IPS DF 4.7 (cell line): ENCODE data around the gene GRAMD1B.
A peak's percentile ranks its signal among the peaks of the same experiment; 100 is the strongest.
"Not testable (repeated sequence)": the region's sequence is repeated elsewhere in the genome, so short reads cannot be mapped to it uniquely, and the experiment has no call there.

Experiments used
- DNase-seq: peaks from one replicate; pipeline ENCODE4 v3.0.0-alpha.2; 2013; ENCODE audit warnings: low spot score; ENCODE audit errors: extremely low read depth

GRAMD1B gene

DNA sequence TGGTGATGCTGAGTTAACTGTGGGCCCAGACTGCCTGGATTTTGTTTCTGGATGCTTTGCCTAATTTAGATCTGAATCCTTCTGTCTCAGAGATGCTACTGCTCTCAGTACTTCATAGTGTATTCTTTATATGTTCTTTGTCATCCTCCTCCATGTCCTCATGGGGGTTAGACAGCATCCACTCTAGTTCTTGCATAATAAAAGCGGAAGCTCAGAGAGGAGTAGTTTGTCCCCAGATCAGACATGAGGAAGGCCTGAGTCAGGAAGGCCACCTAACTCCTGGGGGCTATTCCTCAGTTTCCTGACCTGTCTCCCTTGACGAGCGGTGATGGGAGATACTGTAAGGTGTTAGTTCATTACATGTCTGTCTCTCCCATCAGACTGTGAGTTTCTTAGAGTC is 134.2 kb downstream of the GRAMD1B start:
- no peak for DNase-seq

DNA sequence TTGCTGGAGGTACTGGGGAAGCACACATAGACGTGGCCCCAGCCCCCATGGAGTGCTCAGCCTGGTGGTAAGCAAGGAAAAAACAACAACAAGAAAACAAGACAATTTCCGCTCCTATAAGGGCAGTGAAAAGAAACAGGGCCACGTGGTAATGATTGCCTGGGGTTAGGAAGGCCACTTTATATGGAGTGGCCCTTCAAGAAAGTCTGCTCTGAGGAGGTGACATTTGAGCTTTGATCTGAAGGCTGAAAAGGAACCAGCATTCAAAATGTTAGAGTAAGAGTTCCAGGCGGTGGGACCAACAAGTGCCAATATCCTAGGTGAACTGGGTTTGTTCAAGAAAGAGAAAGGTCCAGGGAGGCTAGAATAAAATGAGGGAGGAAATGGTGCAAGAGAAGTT is 136.8 kb downstream of the GRAMD1B start:
- no peak for DNase-seq

DNA sequence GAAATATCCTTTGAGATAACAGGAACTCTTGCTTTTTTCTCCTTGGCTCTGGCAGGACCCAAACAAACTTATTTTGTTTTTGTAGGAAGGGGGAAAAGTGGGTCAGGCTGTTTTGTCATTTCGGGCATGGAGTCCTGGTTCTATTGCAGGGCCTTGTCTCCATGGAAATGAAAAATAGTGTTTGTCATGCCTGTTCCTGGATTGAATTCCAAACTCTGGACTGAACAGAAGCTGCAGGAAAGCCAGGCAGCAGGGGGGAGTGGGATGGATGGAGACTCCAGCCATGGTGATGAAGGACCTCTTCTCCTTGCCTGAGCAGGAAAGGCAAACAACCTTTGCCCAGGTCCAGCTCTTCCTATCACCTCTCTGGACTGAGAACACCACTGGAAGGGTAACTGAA is 137.4 kb downstream of the GRAMD1B start:
- no peak for DNase-seq

DNA sequence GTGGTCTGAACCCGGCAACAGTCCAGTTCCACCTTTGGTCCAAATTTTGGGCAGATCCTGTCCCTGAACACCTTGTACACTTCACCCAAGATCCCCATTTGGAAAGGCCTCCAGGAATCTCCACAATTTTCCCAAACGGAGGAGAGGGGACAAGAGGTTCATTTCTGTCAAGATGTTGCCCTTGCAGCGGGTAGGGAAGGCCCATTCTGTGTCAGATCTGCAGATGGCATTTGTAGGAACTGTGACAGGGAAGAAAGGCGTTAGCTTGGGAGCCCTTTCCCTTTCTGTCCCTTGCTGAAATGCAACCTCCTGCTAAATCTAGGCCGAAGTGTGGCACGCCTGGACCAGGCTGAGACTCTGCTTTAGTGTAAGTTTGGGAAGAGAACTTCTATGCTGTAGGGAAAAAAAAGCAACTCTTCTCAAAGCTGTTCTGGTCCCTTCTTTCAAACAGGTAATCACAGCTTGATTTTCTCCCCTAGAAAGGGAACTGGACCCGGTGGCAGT is 138.3 kb downstream of the GRAMD1B start:
- no peak for DNase-seq

DNA sequence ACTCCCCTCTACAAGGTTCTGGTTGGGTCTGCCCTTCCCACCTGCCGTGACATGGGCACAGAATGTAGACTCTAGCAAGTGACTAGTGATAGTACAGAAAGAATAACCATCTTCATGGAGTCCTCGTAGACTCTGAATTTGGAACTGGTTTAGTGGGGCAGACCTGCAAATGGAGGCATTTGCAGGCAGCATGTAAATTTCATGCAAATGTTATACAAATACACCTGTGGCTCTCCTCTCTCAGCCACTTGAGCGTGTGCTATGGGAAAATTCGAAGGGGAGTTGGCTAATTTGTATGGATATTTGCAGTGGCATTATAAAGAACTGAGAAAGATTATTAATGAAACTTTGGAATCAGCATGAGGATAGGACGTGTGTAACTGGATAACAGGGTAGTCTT is 139.3 kb downstream of the GRAMD1B start:
- DNase-seq: no peak

DNA sequence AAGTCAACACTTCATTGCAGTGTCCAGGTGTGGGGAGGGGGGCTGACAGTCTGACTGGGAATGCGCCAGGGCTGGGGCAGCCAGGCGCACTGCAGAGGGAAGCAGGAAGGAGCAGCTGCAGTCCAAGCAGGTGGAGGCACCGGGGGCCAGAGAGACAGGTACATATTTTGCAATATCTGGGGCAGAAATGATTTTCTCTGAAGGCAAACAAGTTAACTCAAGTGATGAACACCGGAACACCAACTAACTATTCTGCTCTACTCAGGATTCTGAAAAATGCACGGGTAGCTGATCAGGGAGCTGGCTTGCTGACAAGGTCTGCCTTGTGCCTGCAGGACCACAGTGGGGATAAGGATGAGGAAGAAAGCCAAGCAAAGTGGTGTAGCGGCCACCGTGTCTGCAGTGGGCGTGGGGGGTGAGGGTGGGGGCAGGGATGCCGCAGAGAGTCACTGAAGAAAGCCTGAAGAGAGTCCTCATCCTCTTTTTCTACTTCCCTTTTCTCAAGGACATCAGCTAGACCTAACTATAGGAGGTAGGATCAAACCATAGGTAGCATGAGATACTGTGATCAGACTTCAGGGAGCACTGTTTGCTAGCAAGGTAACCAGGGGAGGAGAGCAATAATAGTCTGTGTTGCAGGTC is 141.0 kb downstream of the GRAMD1B start:
- DNase-seq: no peak

DNA sequence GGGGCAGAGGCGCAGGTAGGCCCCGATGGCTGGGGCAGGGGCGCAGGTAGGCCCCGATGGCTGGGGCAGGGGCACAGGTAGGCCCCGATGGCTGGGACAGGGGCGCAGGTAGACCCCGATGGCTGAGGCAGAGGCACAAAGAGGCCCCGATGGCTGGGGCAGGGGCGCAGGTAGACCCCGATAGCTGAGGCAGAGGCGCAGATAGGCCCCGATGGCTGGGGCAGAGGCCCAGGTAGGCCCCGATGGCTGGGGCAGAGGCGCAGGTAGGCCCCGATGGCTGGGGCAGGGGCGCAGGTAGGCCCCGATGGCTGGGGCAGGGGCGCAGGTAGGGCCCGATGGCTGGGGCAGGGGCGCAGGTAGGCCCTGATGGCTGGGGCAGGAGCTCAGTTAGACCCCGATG is 142.7 kb downstream of the GRAMD1B start:
- not testable (repeated sequence) for DNase-seq

DNA sequence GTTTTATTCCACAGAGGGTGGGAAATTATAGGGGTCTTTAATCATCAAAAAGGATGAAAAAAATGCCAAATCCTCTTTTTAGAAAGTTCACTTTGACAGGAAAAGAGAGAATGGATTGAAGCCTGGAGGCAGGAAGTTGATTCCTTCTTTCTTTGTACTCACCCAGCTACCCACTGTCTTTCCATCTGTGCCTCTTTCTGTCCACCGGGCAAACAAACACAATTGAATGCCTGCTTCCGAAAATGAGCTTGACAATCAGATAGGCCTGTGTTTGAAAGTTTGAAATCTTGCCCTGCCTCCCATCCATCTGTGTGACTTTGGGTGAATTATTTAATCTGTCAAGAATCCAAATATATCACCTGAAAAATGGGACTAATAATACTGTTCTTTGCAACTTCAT is 143.2 kb downstream of the GRAMD1B start:
- no peak for DNase-seq

DNA sequence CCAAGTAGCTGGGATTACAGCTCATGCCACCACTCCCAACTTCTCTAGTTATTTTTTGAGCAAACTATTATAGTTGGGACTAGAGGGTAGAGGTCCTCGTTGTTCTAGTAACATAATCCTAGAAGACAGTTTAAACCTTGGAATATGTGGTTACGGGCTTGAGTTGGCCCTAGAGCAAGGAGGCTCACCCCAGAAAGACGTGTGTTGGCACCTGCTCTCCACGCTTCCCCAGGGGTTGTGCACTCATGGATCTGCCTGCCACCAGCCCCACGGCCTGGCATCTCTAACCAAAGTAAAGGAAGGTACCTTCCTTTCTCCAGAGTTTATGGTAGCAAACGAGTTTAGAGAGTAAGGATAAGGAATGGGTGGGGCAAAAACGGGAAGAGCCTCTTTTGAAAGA is 145.4 kb downstream of the GRAMD1B start:
- no peak for DNase-seq

DNA sequence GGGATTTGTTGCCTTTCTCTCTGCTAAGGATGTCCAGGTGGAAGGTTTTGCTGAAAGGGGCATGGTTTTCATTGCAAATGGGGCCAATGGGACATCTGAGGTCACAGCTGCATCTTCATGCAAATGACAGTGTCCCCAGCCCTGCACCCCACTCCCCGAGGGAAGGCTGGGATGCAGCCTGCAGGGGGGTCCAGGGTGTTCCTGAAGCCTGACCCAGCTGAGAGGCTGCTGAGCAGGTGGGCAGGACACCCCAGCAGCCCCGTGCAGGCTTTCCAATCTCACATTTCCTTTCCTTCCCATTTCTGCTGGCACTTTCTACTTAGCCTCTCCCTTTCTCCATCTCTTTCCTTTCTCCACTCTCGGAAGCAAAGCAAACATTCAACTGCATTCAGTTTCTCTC is 146.0 kb downstream of the GRAMD1B start:
- DNase-seq: no peak

DNA sequence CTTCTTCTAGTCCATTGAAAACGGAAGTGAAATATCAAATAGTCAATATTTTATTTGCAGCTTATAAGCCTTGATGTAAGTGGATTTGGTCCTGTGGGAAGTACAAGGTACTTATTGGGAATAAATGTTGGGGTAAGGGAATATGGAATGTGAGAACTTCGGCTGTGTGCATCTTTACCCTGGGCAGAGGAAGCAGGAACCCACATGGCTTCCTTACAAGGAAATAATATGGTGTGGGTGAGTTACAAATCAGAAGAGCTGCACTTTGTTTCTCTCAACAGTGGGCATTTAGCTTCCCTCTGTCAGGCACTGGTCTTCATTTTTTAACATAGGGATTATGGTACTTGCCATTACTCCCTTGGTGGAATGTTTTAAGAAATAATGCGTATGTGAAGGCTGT is 146.4 kb downstream of the GRAMD1B start:
- no peak for DNase-seq

DNA sequence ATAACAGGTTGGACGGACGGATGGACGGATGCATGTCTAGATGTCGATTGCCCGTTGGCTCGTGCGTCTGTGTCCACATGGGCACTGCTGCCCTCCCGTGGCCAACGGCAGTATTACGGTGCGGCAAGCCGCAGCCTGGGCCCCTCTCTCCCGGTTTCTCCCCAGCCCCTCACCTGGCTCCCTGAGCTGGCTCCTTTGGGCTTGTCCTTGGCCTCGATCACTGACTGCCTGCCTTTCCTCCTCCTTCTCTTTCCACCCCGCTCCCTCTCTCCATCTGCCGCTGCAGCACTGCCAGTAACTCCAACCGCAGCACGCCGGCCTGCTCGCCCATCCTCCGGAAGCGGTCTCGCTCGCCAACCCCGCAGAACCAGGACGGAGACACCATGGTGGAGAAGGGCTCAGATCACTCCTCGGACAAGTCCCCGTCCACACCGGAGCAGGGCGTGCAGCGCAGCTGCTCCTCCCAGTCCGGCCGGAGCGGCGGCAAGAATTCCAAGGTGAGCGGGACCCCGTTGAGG is 147.1 kb downstream of the GRAMD1B start:
- no peak for DNase-seq

DNA sequence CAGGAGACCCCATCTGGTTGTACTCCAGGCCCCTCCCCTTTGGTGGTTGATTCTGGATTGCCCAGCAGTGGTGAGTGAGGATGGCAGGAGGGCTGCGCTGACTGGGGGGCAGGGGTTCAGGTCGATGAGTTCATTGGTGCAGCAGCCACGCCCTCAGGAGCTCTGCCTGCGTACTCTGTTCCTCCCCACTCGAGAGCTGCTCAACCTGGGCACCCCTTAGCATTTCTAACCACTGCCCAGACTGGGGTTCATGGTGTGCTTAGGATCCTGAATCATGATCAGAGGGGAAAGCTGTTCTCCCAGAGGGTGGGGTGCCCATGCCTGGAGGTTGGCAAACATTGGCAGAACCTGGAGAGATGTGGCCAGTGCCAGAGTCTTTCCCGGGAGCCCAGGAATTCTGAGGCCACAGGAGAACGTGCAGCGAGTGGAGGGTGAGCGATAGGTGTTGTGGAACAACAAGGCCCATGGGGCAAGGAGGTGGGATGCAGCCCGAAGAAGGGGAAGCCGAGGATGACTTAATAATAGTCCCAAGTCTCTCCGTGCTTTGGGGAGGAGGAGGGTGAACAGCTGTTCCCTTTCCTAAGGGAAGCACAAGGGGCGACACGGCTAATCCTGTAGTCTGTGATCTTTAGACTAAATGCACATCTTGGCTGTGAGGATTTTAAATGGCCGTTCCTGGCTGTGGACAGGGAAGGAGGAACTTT is 148.9 kb downstream of the GRAMD1B start:
- DNase-seq: no peak

DNA sequence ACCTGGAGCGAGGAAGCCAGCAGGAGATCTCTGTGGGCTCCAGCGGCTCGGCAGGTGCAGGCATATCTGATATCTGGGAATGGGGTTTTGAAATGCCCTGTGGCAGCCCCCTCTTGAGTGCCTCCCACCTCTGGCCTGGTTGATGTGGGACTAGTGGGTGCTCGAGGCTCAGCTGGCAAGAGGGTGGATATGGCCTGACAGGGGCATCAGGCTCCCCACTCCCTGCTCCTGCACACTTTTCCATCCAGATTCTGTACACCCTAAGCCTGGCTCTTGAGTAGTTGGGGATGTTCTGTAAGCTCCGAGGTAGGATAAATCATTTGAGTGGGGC is 149.4 kb downstream of the GRAMD1B start:
- DNase-seq: no peak

DNA sequence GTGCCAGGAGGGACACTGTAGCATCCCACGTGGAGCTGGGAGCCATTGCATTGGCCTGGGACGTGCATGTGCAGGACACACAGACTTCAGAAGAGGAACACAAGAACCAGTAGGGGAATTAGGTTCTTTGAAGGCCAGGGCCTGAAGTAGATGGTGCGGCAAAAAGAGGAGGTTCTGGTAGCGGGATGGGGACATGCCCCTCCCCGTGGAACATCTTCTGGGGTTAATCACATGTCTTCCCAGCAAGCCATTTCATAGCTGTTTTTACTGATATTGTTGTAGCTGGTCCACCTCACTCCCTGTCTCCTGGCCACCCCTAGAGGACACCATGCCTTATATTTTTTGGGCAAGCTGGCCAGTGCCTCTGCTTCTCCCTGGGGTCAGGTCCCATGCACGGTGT is 150.1 kb downstream of the GRAMD1B start:
- DNase-seq: no peak

DNA sequence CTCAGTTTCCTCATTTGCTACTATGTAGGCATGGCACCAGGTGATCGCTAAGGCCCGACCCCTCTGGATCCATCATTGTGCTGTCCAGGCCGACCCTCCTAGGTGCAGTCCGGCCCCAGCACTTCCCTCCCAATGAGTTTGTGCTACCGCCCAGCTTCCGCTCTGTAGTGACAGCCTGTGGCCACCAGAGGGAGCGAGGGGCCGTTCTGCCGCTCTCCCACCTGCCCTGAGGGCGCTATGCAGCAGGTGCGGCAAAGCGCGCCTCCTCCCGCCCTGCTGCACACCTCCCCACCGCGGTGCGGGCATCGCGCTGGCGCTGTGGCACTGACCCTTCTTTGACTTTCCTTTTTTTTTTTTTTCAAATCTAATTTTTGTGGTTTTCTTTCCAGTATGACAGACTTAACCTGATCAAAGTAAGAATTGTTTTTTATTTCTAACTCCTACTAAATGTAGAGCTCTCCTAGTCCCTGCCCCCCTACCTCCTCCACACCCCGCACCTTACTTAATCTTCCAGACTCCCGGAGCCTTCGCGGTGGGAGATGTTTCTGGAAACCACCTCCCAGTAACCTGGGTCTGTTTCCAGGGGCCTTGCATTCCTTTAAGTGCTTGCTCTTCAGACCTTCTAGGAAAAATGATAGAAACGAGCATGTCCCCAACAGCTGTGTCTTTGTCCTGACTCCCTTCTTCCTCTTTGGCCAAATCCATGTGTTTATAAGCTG is 150.6 kb downstream of the GRAMD1B start:
- peak; percentile 60 for DNase-seq

DNA sequence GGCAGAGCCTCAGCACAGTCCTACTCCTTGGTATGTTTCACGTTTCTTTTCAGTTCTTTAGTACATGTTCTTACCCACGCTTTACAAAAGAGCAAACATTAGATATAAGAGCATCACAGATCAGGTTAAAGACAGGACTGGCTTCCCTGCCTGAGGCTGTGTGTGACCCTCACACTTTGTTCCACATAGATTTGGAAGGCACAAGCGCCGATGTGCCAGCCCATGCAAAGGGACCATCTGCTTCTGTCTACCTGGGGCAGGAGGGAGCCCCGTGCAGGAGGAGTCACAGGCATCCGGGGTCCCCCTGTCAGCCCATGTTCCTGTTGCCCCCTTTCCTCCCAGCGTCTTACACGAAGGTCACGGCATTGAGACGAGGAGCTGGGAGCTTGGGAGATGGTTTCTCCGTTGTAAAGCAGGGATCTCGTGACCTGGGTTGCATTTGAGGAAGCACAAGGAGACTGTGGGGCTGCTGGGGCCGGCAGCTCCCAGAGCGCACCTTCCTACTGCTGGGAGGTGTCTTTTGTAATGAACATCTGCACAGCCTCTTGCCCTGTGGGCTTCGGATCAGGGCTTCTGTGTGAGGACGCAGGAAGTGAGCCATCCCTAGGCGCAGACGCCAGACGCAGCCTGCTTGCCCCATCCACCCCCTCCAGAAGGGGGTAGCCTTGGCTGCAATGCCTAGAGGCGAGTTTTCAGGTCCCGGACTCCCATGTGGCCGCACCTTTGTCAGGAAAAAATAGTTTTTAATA is 151.8 kb downstream of the GRAMD1B start:
- no peak for DNase-seq

DNA sequence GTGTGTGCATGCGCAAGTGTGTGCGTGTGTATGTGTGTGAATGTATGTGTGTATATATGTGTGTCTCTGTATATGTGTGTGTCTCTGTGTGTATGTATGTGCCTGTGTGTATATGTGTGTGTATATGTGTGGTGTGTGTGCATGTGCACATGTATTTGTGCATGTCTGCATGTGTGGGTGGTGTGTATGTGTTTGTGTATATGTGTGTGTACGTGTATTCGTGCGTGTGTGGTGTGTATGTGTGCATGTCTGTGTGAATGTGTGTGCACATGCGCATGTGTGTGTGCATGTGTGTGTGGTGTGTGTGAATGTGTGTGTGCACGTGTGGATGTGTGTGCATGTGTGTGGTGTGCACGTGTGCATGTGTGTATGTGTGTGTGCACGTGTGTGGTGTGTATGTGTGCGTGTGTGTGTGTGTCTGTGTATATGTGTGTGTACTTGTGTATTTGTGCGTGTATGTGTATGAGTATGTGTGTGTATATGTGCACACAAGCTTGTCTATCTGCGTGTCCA is 153.0 kb downstream of the GRAMD1B start:
- no peak for DNase-seq

DNA sequence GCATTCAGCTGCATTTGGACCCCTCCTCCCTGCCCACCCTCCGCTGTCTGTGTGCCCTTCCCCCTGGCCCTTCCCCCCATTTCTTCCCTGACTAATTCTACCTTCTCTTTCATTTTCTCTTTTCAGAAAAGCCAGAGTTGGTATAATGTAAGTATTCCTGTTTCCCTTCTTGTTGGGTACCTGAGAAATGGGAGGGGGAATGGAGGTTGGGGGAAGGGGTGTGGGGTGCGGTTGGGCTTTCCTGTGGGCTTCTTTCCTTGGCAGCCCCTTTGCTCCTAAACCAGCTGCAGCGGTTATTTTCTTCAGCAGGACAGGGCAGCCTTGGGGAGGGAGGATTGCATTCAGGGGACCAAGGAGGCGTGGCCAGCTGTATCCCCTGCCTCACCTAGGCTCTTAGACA is 154.1 kb downstream of the GRAMD1B start:
- DNase-seq: no peak

DNA sequence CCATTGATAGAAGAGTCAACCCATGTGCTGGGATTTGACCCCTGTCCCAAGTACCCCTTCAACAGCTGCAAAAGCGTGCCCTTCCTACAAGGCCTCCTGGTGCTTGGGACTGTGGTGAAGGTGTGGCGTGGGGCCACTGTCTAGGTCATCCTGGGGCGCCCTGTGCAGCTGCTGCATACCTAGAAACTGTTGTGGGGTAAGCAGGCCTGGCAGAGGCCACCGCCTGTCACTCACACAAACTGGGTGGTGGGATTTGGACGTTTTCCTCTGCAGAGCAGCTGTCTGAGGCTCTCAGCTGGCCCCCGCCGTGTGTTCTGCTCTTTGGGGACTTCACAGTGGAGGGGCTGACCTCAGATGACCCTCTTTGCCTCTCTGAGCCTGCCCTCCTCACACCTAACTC is 154.7 kb downstream of the GRAMD1B start:
- no peak for DNase-seq

DNA sequence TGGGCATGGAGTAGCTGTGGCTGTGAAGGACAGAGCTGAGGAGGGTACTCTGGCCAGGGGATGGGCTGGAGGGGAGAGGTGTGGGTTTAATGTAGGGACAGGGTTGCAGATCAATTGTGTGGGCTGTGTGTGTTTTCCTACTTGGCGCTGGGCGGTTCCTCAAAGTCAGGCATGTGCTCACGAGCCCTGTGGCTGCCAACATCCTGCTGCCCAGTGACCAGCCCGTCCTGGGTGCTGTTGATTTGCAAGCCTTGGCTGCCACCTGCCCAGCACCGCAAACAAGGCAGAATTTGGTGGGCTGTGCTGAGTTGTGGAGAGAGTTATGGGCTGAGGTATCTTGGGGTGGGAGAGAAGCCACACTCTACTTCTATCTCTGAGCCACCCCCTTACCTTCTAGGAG is 155.1 kb downstream of the GRAMD1B start:
- no peak for DNase-seq

DNA sequence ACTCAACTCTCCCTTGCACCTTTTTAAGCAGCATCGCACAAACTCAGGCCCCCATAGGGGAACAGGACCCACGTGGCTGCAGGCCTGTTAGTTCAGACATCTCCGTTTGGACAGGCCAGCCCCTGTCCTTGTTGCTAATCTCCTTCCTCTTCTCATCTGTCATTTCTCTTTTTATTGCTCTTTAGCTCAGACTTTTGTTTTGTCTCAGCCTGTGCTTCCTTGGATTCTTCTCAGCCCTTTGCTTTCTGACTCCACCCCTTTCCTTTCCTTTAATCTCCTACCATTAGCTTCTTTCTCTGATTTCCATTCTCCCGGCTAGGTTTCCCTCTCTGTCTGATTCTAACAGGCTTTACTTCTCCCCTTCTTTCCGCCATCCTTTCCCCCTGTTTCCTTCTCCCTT is 155.6 kb downstream of the GRAMD1B start:
- DNase-seq: no peak
